Measurements from ENCODE around the gene ZNF749.
A peak's percentile ranks its signal among the peaks of the same experiment; 100 is the strongest.

DNA sequence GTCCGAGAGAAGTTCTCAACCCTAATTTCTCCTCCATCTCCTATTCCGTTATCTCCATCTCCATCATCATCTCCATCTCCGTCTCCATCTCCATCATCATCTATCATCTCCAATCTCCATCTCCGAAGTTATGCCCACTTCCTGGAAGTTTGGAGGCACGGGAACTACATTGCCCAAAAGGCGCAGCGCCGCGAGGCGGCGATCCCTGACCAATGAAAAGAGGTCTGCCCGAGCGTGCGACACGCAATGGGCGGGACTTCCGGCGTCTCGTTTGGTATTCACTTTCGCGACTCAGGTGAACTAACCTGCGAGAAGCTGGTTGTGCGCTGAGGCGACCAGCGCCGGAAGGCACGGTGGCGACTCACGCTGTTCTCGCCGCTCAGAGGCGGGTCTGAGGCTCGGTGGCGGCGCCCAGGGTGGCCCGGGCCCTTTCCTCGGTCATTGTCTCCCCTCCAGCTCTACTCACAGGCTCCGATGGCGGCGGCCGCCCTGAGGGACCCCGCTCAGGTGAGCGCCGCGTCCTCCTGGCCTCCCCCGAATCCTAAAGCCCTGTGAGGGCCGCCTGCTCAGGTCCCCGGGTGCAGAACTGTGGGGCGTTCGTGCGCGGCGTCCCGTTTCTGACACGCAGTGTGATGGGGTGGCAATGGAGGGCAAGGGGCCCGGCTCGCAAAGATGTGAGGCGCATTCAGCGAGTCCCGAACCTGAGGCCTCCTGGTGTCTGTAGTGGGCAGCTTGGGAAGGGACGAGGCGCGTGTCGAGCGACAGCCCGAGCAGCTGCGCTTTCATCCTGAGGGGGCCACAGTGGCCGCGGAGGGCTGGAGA lies 52.6 kb downstream of the ZNF749 start, which contains the start of gene ZNF419:
- TF ChIP-seq POLR2AphosphoS5 (IDR thresholded peaks at IDR 0.05) (peak; percentile 48 to 72 (median 69)), POLR2A (IDR thresholded peaks at IDR 0.05) (peak; percentile 67)
- TF ChIP-seq, protein P1, sequence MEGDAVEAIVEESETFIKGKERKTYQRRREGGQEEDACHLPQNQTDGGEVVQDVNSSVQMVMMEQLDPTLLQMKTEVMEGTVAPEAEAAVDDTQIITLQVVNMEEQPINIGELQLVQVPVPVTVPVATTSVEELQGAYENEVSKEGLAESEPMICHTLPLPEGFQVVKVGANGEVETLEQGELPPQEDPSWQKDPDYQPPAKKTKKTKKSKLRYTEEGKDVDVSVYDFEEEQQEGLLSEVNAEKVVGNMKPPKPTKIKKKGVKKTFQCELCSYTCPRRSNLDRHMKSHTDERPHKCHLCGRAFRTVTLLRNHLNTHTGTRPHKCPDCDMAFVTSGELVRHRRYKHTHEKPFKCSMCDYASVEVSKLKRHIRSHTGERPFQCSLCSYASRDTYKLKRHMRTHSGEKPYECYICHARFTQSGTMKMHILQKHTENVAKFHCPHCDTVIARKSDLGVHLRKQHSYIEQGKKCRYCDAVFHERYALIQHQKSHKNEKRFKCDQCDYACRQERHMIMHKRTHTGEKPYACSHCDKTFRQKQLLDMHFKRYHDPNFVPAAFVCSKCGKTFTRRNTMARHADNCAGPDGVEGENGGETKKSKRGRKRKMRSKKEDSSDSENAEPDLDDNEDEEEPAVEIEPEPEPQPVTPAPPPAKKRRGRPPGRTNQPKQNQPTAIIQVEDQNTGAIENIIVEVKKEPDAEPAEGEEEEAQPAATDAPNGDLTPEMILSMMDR (IDR thresholded peaks at IDR 0.05): peak in 1 of 5 experiments; percentile 32
